Activated naive CD4-positive, alpha-beta T cell treated with anti-CD3 and anti-CD28 coated beads, Interleukin-2, amount 50 U/mL, for 24 hours (primary cell): Measurements from ENCODE around the gene RBM5.
A peak's percentile ranks its signal among the peaks of the same experiment; 100 is the strongest.

Experiments
- H3K27ac Mint-ChIP-seq: one replicate; pipeline ENCODE4 v1.8.0; 2021; ENCODE audit warnings: mild to moderate bottlenecking, mixed read lengths
- H3K27me3 Mint-ChIP-seq: one replicate; pipeline ENCODE4 v1.8.0; 2021; ENCODE audit warnings: mixed read lengths
- H3K36me3 Mint-ChIP-seq: one replicate; pipeline ENCODE4 v1.8.0; 2021; ENCODE audit warnings: mixed read lengths
- H3K4me1 Mint-ChIP-seq: one replicate; pipeline ENCODE4 v1.8.0; 2021; ENCODE audit warnings: mixed read lengths
- H3K4me3 Mint-ChIP-seq: one replicate; pipeline ENCODE4 v1.8.0; 2021; ENCODE audit warnings: mild to moderate bottlenecking, mixed read lengths
- H3K9me3 Mint-ChIP-seq: one replicate; pipeline ENCODE4 v1.8.0; 2021; ENCODE audit warnings: mixed read lengths

The RBM5 gene

GRCh38 chr3:50127251-50127691 is 38.6 kb downstream of the RBM5 start:
- no peaks in the 10 kb centered on the region for H3K27me3 Mint-ChIP-seq
- no peak overlapping the region for H3K27ac Mint-ChIP-seq
- no peaks in the 10 kb centered on the region for H3K4me1 Mint-ChIP-seq
- H3K9me3 Mint-ChIP-seq = no peaks in the 10 kb centered on the region
- H3K4me3 Mint-ChIP-seq = no peak overlapping the region
- H3K36me3 Mint-ChIP-seq = no peaks in the 10 kb centered on the region

- H3K4me3 Mint-ChIP-seq = no peak overlapping the region
- H3K9me3 Mint-ChIP-seq = no peaks in the 10 kb centered on the region
- no peaks in the 10 kb centered on the region for H3K36me3 Mint-ChIP-seq
- no peaks in the 10 kb centered on the region for H3K4me1 Mint-ChIP-seq
- H3K27ac Mint-ChIP-seq = no peak overlapping the region
- no peaks in the 10 kb centered on the region for H3K27me3 Mint-ChIP-seq
These were observed 39.3 kb downstream of the RBM5 start for GRCh38 chr3:50128001-50128400.

- Mint-ChIP-seq H3K9me3 (no peaks in the 10 kb centered on the region), H3K27ac (no peak overlapping the region), H3K36me3 (no peaks in the 10 kb centered on the region)
These were observed 41.7 kb downstream of the RBM5 start for GRCh38 chr3:50130436-50130835.

DNA sequence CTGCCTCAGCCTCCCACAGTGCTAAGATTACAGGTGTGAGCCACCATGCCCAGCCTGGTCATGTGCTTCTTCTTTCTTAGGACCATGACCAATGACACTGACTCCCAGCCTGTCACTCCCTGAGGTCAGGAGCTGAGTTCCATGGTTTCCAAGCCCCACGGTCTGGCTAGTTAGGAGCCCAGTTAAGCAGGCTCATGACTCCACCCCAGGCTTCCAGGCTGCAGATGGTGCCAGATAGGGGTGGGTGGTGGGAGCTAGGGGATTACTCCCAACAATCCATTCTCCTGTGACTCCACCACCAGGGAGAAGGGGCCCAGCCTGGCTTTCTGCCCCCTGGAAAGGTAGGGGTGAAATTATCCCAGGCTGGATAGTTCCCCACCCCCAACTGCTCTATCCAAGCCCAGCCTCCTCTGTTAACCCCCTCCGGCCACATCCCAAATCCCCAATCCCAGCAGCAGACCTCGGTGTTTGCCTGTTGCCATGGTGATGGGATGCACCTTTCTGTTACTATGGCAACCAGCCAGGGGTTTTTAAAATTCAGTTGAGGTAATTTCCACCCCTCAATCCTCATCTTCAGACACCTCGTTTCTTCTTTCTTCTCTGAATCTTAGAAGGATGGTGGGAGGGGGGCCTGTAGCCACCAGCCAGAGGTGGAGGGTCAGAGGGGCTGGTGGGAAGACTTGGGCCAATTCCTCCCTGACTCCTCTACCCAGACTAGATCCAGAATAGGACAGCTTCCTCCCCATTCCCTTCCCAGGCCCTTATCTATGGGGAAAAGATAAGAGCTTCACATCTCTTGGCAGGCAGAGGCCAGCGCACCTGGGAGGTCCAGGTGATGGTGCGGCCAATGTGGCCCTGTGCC is 43.9 kb downstream of the RBM5 start:
- Mint-ChIP-seq H3K36me3 (no peaks in the 10 kb centered on the region), H3K9me3 (no peaks in the 10 kb centered on the region), H3K27me3 (no peaks in the 10 kb centered on the region), H3K4me1 (no peaks in the 10 kb centered on the region), H3K4me3 (no peak overlapping the region), H3K27ac (no peak overlapping the region)

More at GRCh38 chr3:50130436-50130835, 41.7 kb downstream of the RBM5 start:
- no peak overlapping the region for H3K4me3 Mint-ChIP-seq
- no peaks in the 10 kb centered on the region for H3K27me3 Mint-ChIP-seq
- H3K4me1 Mint-ChIP-seq = no peaks in the 10 kb centered on the region

DNA sequence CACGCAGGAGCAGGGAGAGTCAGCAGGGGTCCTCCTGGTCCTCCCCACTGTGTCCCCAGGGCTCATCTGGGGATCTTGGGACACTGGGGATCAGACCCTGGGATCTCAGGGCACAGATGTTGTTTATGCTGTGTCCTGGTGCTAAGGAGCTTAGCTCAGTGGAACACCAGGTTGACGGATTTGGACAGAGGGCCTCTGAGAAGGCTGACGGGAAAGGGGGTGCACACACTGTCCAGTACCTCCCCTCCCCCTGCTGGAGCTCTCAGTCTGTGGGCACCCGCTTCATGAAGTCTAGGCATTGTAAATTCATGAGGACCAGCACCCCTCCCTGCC is 44.5 kb downstream of the RBM5 start:
- Mint-ChIP-seq H3K27ac (no peak overlapping the region), H3K4me1 (peaks cover 2% of the 10 kb centered on the region), H3K27me3 (no peaks in the 10 kb centered on the region)

GRCh38 chr3:50134367-50134766 is 45.6 kb downstream of the RBM5 start:
- Mint-ChIP-seq H3K4me3 (no peak overlapping the region), H3K27me3 (no peaks in the 10 kb centered on the region), H3K36me3 (no peaks in the 10 kb centered on the region), H3K9me3 (no peaks in the 10 kb centered on the region), H3K4me1 (peaks cover 7% of the 10 kb centered on the region), H3K27ac (no peak overlapping the region)

More for the DNA sequence above, 44.5 kb downstream of the RBM5 start:
- no peaks in the 10 kb centered on the region for H3K36me3 Mint-ChIP-seq
- no peaks in the 10 kb centered on the region for H3K9me3 Mint-ChIP-seq
- no peak overlapping the region for H3K4me3 Mint-ChIP-seq

- Mint-ChIP-seq H3K27me3 (no peaks in the 10 kb centered on the region), H3K27ac (no peak overlapping the region), H3K9me3 (no peaks in the 10 kb centered on the region), H3K4me3 (no peak overlapping the region), H3K36me3 (no peaks in the 10 kb centered on the region), H3K4me1 (peaks cover 7% of the 10 kb centered on the region)
These were observed 47.2 kb downstream of the RBM5 start for GRCh38 chr3:50135964-50136363.

GRCh38 chr3:50136714-50137405 is 48.1 kb downstream of the RBM5 start:
- Mint-ChIP-seq H3K27me3 (no peaks in the 10 kb centered on the region), H3K9me3 (no peaks in the 10 kb centered on the region), H3K27ac (no peak overlapping the region), H3K4me1 (peaks cover 7% of the 10 kb centered on the region), H3K36me3 (no peaks in the 10 kb centered on the region), H3K4me3 (no peak overlapping the region)

DNA sequence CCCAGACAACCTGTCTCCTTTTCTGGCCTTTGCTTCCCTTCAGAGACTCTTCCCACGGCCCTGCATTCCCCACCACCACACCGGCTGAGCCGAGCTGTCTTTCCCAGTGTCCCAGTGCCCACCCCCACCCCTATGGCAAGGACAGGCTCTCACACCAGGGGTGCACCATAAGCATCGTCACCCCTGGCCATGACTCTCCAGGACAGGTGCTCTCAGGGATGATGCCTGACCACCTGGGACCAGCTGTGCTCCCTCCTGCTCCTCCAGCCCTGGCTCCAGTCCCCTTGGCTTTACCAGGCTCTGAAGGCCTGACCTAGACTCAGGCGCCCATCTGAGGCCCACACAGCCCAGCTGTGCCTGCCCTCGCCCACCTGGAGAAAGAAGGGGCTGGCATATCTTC is 48.8 kb downstream of the RBM5 start:
- Mint-ChIP-seq H3K4me1 (peaks cover 7% of the 10 kb centered on the region), H3K27ac (no peak overlapping the region), H3K9me3 (no peaks in the 10 kb centered on the region), H3K4me3 (no peak overlapping the region), H3K36me3 (no peaks in the 10 kb centered on the region), H3K27me3 (no peaks in the 10 kb centered on the region)

- Mint-ChIP-seq H3K4me1 (peaks cover 7% of the 10 kb centered on the region), H3K27me3 (no peaks in the 10 kb centered on the region)
These were observed 49.8 kb downstream of the RBM5 start for GRCh38 chr3:50138266-50139200.

GRCh38 chr3:50139308-50139707 is 50.6 kb downstream of the RBM5 start:
- no peak overlapping the region for H3K4me3 Mint-ChIP-seq
- H3K9me3 Mint-ChIP-seq = no peaks in the 10 kb centered on the region
- no peaks in the 10 kb centered on the region for H3K36me3 Mint-ChIP-seq
- H3K27me3 Mint-ChIP-seq = no peaks in the 10 kb centered on the region
- H3K4me1 Mint-ChIP-seq = peaks cover 7% of the 10 kb centered on the region
- H3K27ac Mint-ChIP-seq = no peak overlapping the region

More at GRCh38 chr3:50138266-50139200, 49.8 kb downstream of the RBM5 start:
- Mint-ChIP-seq H3K27ac (peak overlapping the region; percentile 65), H3K4me3 (no peak overlapping the region), H3K36me3 (no peaks in the 10 kb centered on the region), H3K9me3 (no peaks in the 10 kb centered on the region)

GRCh38 chr3:50139718-50140423 is 51.2 kb downstream of the RBM5 start:
- Mint-ChIP-seq H3K9me3 (no peaks in the 10 kb centered on the region), H3K27ac (no peak overlapping the region), H3K36me3 (no peaks in the 10 kb centered on the region), H3K27me3 (no peaks in the 10 kb centered on the region), H3K4me1 (peaks cover 7% of the 10 kb centered on the region), H3K4me3 (no peak overlapping the region)

DNA sequence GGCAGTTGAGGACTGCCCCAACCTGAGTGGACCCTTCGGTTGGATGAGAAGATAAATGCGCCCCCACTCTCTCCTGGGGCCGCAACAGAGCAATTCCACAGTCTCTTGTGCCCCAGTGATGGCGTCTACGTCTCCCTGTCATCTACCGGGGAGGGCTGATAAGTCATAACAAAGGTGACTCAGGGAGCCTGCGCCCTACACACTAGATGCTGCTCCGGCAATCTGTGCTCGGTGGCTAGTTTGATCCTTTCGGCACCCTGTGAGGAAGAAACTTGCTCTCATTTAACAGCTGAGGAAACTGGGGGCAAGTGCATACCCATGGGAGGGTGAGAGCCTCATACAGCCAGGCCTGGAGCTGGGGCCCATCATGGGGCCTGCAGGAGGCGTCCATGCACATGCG is 52.3 kb downstream of the RBM5 start:
- H3K4me1 Mint-ChIP-seq = peaks cover 7% of the 10 kb centered on the region
- no peaks in the 10 kb centered on the region for H3K9me3 Mint-ChIP-seq
- no peak overlapping the region for H3K4me3 Mint-ChIP-seq
- no peak overlapping the region for H3K27ac Mint-ChIP-seq
- H3K36me3 Mint-ChIP-seq = no peaks in the 10 kb centered on the region
- H3K27me3 Mint-ChIP-seq = no peaks in the 10 kb centered on the region

GRCh38 chr3:50146316-50146901 is 57.7 kb downstream of the RBM5 start:
- H3K27me3 Mint-ChIP-seq = no peaks in the 10 kb centered on the region
- H3K9me3 Mint-ChIP-seq = no peaks in the 10 kb centered on the region
- H3K4me3 Mint-ChIP-seq = no peak overlapping the region
- H3K27ac Mint-ChIP-seq = no peak overlapping the region
- H3K36me3 Mint-ChIP-seq = no peaks in the 10 kb centered on the region
- no peaks in the 10 kb centered on the region for H3K4me1 Mint-ChIP-seq

GRCh38 chr3:50147016-50147415 is 58.3 kb downstream of the RBM5 start:
- no peak overlapping the region for H3K4me3 Mint-ChIP-seq
- no peaks in the 10 kb centered on the region for H3K36me3 Mint-ChIP-seq
- no peaks in the 10 kb centered on the region for H3K9me3 Mint-ChIP-seq
- H3K27ac Mint-ChIP-seq = no peak overlapping the region
- no peaks in the 10 kb centered on the region for H3K4me1 Mint-ChIP-seq
- no peaks in the 10 kb centered on the region for H3K27me3 Mint-ChIP-seq
